NCI-H2196 (cell line): ENCODE measurements around the gene RAB5A.
"Not testable (repeated sequence)": the region's sequence is repeated elsewhere in the genome, so short reads cannot be mapped to it uniquely, and the experiment has no call there.

ENCODE experiments used
- DNase-seq: peaks from one replicate; lab custom pipeline; 2025; ENCODE audit not compliant: unreplicated experiment; lab: John Stamatoyannopoulos, UW

Gene RAB5A

DNA sequence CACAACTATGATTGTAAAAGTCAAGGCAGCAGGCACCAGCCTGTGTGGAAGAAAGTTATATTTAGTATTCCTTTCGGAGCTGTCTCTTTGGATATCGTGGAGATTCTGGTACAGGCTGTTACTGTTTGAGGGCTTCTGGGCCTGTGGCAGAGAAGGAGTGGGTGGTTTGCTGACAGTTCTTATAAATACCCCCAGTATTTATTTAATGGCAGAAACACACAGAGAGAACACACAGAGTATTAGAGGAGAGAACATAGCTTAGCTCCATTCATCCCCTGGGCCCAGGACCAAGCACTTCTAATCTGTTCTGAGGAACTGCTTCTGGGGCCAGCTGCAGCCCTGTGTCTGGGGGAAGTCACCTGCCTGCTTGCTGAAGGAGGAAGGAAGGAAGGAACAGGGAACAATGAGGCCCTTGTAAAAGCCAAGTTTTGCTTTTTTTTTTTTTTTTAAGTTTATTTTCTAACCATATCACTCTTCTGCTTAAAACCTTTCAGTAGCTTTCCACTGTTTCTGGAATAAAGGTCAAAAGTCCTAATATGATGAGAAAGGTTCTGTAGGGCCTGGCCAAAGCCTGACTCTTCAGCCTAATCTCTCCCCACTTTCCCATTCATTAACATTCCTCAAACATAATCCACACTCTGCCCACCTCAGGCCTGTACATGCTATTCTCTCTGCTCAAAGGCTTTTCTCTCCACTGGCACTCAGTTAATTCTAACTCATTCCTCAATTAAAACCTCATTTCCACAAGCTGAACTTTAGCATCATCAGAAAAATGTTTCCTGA, 76.9 kb downstream of the RAB5A start:
- DNase-seq: no peak

GRCh38 chr3:20027136-20027535, 80.2 kb downstream of the RAB5A start:
- DNase-seq: no peak

DNA sequence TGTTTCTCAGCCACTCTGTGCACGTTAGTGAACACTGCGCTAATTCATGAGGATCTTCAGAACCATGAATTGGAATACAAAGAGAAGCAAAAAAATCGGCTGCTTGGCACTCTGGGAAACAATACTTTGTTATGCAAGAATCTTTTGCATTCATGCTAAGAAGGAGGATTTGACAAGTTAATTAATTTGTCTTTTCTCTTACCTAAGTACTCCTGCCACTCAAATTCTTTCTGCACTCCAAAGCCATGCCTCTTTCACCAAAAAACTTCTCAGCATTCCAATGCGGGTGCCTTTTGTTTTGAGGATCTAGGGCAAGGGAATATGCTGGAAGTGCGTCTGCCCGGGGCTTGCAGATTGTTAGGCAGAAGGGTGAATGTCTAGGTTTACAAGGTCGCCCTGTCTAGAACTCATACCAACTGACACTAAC, 82.0 kb downstream of the RAB5A start:
- DNase-seq: no peak

- DNase-seq: not testable (repeated sequence)
Observed at GRCh38 chr3:20031939-20032338, 85.0 kb downstream of the RAB5A start.
